22Rv1 (cell line): ENCODE measurements around the gene COL8A1.

Experiments used
- CTCF ChIP-seq: fragments of 450-650 bp; IDR thresholded peaks from 2 replicates; pipeline ENCODE4 v1.5.1; 2017; ENCODE audit warnings: mild to moderate bottlenecking
- ZFX ChIP-seq: fragments of 450-650 bp; IDR thresholded peaks from 2 replicates; pipeline ENCODE4 v1.6.1; 2017; ENCODE audit warnings: antibody characterized with exemption, borderline replicate concordance

DNA sequence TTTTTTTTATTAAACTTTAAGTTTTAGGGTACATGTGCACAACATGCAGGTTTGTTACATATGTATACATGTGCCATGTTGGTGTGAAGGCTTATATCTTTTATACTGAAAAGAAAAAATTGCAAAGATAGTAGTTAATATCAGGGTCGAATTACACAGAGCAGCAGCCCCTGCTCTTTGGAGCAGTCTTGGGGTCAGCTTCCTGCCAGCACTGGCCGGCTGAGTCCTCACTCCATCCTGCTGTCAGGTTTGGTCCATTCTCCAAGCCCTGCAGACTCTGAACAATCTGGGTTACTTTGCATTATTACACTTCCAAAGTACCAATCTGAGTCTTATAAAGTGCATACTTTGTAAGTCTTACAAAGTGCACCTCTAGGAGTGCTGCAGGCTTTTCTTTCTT lies 66.0 kb downstream of the COL8A1 start:
- no peak for TF ChIP-seq CTCF
- no peak for TF ChIP-seq ZFX
